Chondrocyte (in vitro differentiated cells): ENCODE data around the gene INHBB. TPM values are rescaled to one million over a fixed set of nuclear protein-coding genes. Genes with fewer than 3 reads are reported as not detected.

Experiments
- DNase-seq: peaks from one replicate; pipeline ENCODE4 v3.0.0; 2021; ENCODE audit warnings: mixed read lengths, low spot score
- H3K27ac Mint-ChIP-seq: one replicate; pipeline ENCODE4 v1.8.0; 2021; ENCODE audit warnings: mild to moderate bottlenecking, moderate library complexity, mixed read lengths; ENCODE audit not compliant: unreplicated experiment
- H3K27me3 Mint-ChIP-seq: 2 replicates; pipeline ENCODE4 v1.8.0; 2021; ENCODE audit warnings: low read depth, mixed read lengths
- H3K36me3 Mint-ChIP-seq: 2 replicates; pipeline ENCODE4 v1.8.0; 2021; ENCODE audit warnings: low read depth, mixed read lengths
- H3K4me1 Mint-ChIP-seq: 2 replicates; pipeline ENCODE4 v1.8.0; 2021; ENCODE audit warnings: low read depth, mild to moderate bottlenecking, mixed read lengths
- H3K4me3 Mint-ChIP-seq: one replicate; pipeline ENCODE4 v1.8.0; 2021; ENCODE audit warnings: mild to moderate bottlenecking, moderate library complexity, mixed read lengths; ENCODE audit not compliant: unreplicated experiment
- H3K9me3 Mint-ChIP-seq: 2 replicates; pipeline ENCODE4 v1.8.0; 2021; ENCODE audit warnings: low read depth, mixed read lengths
- total RNA-seq: library from RNA; stranded (reverse); gene quantifications from 3 replicates; pipeline ENCODE4 v1.2.1, GENCODE V29; 2021
- TF ChIP-seq, protein P1 (sequence below): fragments of 200-600 bp; sonication (generic); IDR thresholded peaks from 2 replicates; pipeline ENCODE4 v1.5.0; 2021; ENCODE audit warnings: antibody characterized with exemption, mild to moderate bottlenecking, moderate library complexity

Gene INHBB
- total RNA-seq, 1 donor from 2014 or later, result 1.3 TPM

- Mint-ChIP-seq H3K4me1 (peaks cover 3% of the 10 kb centered on the region), H3K27ac (no peak overlapping the region), H3K4me3 (no peak overlapping the region), H3K9me3 (no peaks in the 10 kb centered on the region), H3K27me3 (peaks cover 22% of the 10 kb centered on the region), H3K36me3 (peaks cover 3% of the 10 kb centered on the region)
- no peak for DNase-seq
- TF ChIP-seq, protein P1, sequence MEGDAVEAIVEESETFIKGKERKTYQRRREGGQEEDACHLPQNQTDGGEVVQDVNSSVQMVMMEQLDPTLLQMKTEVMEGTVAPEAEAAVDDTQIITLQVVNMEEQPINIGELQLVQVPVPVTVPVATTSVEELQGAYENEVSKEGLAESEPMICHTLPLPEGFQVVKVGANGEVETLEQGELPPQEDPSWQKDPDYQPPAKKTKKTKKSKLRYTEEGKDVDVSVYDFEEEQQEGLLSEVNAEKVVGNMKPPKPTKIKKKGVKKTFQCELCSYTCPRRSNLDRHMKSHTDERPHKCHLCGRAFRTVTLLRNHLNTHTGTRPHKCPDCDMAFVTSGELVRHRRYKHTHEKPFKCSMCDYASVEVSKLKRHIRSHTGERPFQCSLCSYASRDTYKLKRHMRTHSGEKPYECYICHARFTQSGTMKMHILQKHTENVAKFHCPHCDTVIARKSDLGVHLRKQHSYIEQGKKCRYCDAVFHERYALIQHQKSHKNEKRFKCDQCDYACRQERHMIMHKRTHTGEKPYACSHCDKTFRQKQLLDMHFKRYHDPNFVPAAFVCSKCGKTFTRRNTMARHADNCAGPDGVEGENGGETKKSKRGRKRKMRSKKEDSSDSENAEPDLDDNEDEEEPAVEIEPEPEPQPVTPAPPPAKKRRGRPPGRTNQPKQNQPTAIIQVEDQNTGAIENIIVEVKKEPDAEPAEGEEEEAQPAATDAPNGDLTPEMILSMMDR, result no peak
These were observed 23.6 kb upstream of the INHBB start for GRCh38 chr2:120322329-120322728.

DNA sequence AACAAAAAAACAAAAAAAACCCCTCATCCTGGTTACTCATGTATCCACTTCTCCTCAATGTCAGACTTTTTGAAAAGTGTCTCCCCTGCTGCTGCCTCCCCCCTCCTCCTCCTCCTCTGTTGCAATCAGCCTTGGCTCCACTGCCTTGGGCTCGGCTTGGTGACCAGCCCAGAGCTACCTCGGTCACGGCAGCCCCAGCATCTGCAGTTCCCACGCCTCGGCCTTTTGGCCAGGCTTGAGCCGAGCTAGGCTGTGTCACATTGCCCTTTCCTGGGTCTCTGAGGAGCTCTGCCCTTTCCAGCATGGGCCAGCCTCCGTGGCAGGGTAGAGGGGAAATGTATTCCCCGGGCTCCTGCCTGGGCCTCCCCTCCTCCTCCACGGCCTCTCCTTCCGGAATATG, 22.7 kb upstream of the INHBB start:
- H3K4me3 Mint-ChIP-seq, result no peak overlapping the region
- H3K9me3 Mint-ChIP-seq, result no peaks in the 10 kb centered on the region
- H3K36me3 Mint-ChIP-seq, result peaks cover 3% of the 10 kb centered on the region
- H3K4me1 Mint-ChIP-seq, result peaks cover 3% of the 10 kb centered on the region
- TF ChIP-seq, protein P1, result no peak
- peaks cover 25% of the 10 kb centered on the region for H3K27me3 Mint-ChIP-seq
- H3K27ac Mint-ChIP-seq, result no peak overlapping the region
- no peak for DNase-seq

DNA sequence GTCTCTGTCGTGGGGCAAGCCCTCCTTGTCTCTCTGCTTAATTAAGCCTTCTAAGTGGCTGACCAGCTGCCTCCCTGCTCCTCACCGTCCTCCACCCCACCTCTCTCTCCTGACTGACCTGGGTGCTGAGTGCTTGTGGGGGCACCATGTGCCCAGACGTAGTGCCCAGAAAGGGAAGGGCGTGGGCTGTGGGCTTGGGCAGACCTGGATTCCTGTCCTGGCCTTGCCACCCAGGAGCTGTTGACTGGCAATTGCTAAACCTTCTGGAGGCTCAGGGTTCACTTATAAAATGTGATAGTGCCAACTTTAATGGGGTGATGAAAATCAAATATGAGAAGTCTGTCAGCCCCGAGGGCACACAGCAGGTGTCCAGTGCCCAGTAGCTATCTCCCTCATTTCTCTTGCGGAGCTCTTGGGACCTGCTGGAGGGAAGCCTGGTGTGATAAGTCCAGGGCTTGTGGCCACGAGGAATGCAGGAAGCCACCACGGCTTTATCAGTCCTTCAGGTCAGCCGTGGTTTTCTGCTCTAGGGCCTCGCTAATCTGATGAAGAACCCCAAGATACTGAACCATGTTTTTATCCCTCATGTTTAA, 22.0 kb upstream of the INHBB start:
- Mint-ChIP-seq H3K4me3 (no peak overlapping the region), H3K27ac (no peak overlapping the region), H3K9me3 (no peaks in the 10 kb centered on the region), H3K27me3 (peaks cover 28% of the 10 kb centered on the region), H3K4me1 (peaks cover 1% of the 10 kb centered on the region), H3K36me3 (peaks cover 3% of the 10 kb centered on the region)
- no peak for DNase-seq
- TF ChIP-seq, protein P1, result no peak

DNA sequence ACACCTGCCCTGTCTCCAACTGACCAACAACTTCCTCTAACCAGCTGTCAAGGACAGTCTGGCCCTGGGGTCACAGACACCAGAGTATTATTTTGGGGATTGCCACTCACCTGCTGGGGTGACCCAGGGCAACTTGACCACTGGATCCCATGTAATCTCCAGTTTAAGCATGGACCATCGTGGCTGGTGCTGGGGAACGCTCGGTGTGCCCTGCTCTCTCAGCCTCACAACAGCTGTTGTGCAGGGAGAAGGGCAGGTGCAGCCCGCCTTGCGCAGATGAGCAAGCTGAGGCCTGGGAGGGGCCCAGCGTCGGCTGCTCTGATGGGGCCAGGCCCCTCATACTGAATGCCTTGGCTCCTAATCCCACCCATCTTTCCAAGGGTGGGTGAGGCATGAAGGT, 21.0 kb upstream of the INHBB start:
- H3K9me3 Mint-ChIP-seq, result no peaks in the 10 kb centered on the region
- H3K27ac Mint-ChIP-seq, result no peak overlapping the region
- TF ChIP-seq, protein P1, result no peak
- no peak overlapping the region for H3K4me3 Mint-ChIP-seq
- H3K4me1 Mint-ChIP-seq, result no peaks in the 10 kb centered on the region
- H3K27me3 Mint-ChIP-seq, result peaks cover 33% of the 10 kb centered on the region
- H3K36me3 Mint-ChIP-seq, result peaks cover 3% of the 10 kb centered on the region
- DNase-seq, result no peak

- DNase-seq, result no peak
- no peak overlapping the region for H3K27ac Mint-ChIP-seq
- H3K27me3 Mint-ChIP-seq, result peaks cover 42% of the 10 kb centered on the region
- TF ChIP-seq, protein P1, result no peak
- H3K4me3 Mint-ChIP-seq, result no peak overlapping the region
- no peaks in the 10 kb centered on the region for H3K4me1 Mint-ChIP-seq
- no peaks in the 10 kb centered on the region for H3K9me3 Mint-ChIP-seq
- H3K36me3 Mint-ChIP-seq, result peaks cover 3% of the 10 kb centered on the region
These were observed 19.9 kb upstream of the INHBB start for GRCh38 chr2:120326066-120326465.
